Fibroblast of lung (primary cell): ENCODE data around the gene CHST11. TPM values are rescaled to one million over a fixed set of nuclear protein-coding genes. Genes with fewer than 3 reads are reported as not detected.

ENCODE experiments used
- DNase-seq, 2 donors: peaks; one replicate each; pipeline versions ENCODE4 v3.0.0 to v3.0.0-alpha.2; 2010; ENCODE audit warnings: low read depth in 2 of 2
- H2AFZ ChIP-seq: 2 replicates; pipeline ENCODE4 v1.5.1; 2012; ENCODE audit warnings: low read length, control low read depth, inconsistent platforms
- H3K27ac ChIP-seq: 2 replicates; pipeline ENCODE4 v1.5.1; 2011; ENCODE audit warnings: low read length, control low read depth; ENCODE audit not compliant: insufficient read depth
- H3K27me3 ChIP-seq: 2 replicates; pipeline ENCODE4 v1.5.1; 2011; ENCODE audit warnings: mild to moderate bottlenecking, low read length; ENCODE audit not compliant: control insufficient read depth, insufficient read depth
- H3K36me3 ChIP-seq: 2 replicates; pipeline ENCODE4 v1.5.1; 2011; ENCODE audit warnings: low read length; ENCODE audit not compliant: control insufficient read depth, insufficient read depth
- H3K4me1 ChIP-seq: 2 replicates; pipeline ENCODE4 v1.5.1; 2011; ENCODE audit warnings: low read length; ENCODE audit not compliant: control insufficient read depth, insufficient read depth; ENCODE audit errors: extremely low read depth
- H3K4me2 ChIP-seq: 2 replicates; pipeline ENCODE4 v1.5.1; 2011; ENCODE audit warnings: low read length, control low read depth; ENCODE audit not compliant: insufficient read depth; ENCODE audit errors: extremely low read depth
- H3K4me3 ChIP-seq, 4 experiments: fragments of 200-600 bp in 1 of 4; sonication (generic) in 1 of 4; replicated peaks in 1 of 4; 2 replicates each; pipeline ENCODE4 v1.5.1; 2011 to 2016; ENCODE audit warnings: low read length in 4 of 4, low read depth in 3 of 4, mild to moderate bottlenecking in 3 of 4, control low read depth in 2 of 4, inconsistent platforms in 1 of 4, mixed read lengths in 1 of 4; ENCODE audit not compliant: insufficient read depth in 1 of 4; ENCODE audit errors: control extremely low read depth in 1 of 4
- H3K79me2 ChIP-seq: 2 replicates; pipeline ENCODE4 v1.5.1; 2012; ENCODE audit warnings: mild to moderate bottlenecking, low read length, inconsistent platforms; ENCODE audit not compliant: control insufficient read depth, insufficient read depth
- H3K9ac ChIP-seq: 2 replicates; pipeline ENCODE4 v1.5.1; 2011; ENCODE audit warnings: mild to moderate bottlenecking, low read length, control low read depth; ENCODE audit not compliant: insufficient read depth
- H3K9me3 ChIP-seq: 2 replicates; pipeline ENCODE4 v1.5.1; 2012; ENCODE audit warnings: low read depth, low read length; ENCODE audit not compliant: control insufficient read depth, insufficient read depth
- H4K20me1 ChIP-seq: 2 replicates; pipeline ENCODE4 v1.5.1; 2011; ENCODE audit warnings: low read length; ENCODE audit not compliant: control insufficient read depth, insufficient read depth; ENCODE audit errors: extremely low read depth
- EZH2 ChIP-seq: IDR thresholded peaks from 2 replicates; pipeline ENCODE4 v1.5.1; 2012; ENCODE audit warnings: low read length, control low read depth, mild to moderate bottlenecking; ENCODE audit errors: missing control alignments
- polyA plus RNA-seq, 2 donors: library from polyadenylated mRNA; depleted of rRNA in 1 of 2; stranded (reverse) in 1 of 2; unstranded in 1 of 2; fragments of >200 nt; gene quantifications; 2 replicates each; pipeline ENCODE4 v1.2.1, GENCODE V29; 2011 to 2012; ENCODE audit warnings: missing spikeins in 1 of 2
- total RNA-seq: library from RNA; depleted of rRNA; stranded (reverse); fragments of >200 nt; gene quantifications from 2 replicates; pipeline ENCODE4 v1.2.1, GENCODE V29; 2014
- TF ChIP-seq, protein P1 (sequence below), 2 donors: IDR thresholded peaks in 1 of 2; conservative IDR thresholded peaks in 1 of 2; 1 replicate in 1 of 2; 2 replicates in 1 of 2; pipeline ENCODE4 v1.5.1; 2011 to 2012; ENCODE audit warnings: low read length in 2 of 2, control low read depth in 1 of 2, inconsistent platforms in 1 of 2, low read depth in 1 of 2, mild to moderate bottlenecking in 1 of 2

Gene CHST11
- total and polyA plus RNA-seq, 2 donors (not counting 1 experiment from before 2014, with no cell fraction given) = 3.5 to 9.1 TPM

DNA sequence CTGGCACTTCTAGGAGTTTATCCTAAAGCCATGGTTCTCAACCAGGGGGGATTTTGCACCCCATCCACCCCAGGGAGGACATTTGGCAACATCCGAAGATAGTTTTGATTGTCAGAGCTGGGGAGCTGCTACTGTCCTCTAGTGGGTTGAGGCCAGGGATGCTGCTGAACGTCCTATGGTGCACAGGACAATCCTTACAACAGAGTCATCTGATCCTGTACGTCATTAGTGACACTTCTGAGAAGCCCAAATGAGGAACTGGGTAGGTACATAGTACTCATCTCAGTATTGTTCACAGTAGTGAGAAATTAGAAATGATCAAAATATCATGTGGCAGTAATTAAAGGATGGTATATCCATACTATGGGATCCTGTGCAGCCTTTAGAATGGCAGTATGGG is 185.1 kb downstream of the CHST11 start:
- Histone ChIP-seq H3K4me3 (no peak overlapping the region), H2AFZ (no peak overlapping the region), H3K4me1 (no peaks in the 10 kb centered on the region), H3K36me3 (no peaks in the 10 kb centered on the region), H3K9ac (no peak overlapping the region), H3K79me2 (no peaks in the 10 kb centered on the region), H3K27me3 (no peaks in the 10 kb centered on the region), H4K20me1 (no peaks in the 10 kb centered on the region), H3K27ac (no peak overlapping the region), H3K4me2 (no peak overlapping the region), H3K9me3 (no peaks in the 10 kb centered on the region)
- TF ChIP-seq, protein P1, sequence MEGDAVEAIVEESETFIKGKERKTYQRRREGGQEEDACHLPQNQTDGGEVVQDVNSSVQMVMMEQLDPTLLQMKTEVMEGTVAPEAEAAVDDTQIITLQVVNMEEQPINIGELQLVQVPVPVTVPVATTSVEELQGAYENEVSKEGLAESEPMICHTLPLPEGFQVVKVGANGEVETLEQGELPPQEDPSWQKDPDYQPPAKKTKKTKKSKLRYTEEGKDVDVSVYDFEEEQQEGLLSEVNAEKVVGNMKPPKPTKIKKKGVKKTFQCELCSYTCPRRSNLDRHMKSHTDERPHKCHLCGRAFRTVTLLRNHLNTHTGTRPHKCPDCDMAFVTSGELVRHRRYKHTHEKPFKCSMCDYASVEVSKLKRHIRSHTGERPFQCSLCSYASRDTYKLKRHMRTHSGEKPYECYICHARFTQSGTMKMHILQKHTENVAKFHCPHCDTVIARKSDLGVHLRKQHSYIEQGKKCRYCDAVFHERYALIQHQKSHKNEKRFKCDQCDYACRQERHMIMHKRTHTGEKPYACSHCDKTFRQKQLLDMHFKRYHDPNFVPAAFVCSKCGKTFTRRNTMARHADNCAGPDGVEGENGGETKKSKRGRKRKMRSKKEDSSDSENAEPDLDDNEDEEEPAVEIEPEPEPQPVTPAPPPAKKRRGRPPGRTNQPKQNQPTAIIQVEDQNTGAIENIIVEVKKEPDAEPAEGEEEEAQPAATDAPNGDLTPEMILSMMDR (conservative IDR thresholded peaks at IDR 0.05 in 1 of 2, IDR thresholded peaks at IDR 0.05 in 1 of 2; ENCODE audit: low read depth in 1 of 2, low read length in 2 of 2) = no peak
- no peak for TF ChIP-seq EZH2
- no peak for DNase-seq

DNA sequence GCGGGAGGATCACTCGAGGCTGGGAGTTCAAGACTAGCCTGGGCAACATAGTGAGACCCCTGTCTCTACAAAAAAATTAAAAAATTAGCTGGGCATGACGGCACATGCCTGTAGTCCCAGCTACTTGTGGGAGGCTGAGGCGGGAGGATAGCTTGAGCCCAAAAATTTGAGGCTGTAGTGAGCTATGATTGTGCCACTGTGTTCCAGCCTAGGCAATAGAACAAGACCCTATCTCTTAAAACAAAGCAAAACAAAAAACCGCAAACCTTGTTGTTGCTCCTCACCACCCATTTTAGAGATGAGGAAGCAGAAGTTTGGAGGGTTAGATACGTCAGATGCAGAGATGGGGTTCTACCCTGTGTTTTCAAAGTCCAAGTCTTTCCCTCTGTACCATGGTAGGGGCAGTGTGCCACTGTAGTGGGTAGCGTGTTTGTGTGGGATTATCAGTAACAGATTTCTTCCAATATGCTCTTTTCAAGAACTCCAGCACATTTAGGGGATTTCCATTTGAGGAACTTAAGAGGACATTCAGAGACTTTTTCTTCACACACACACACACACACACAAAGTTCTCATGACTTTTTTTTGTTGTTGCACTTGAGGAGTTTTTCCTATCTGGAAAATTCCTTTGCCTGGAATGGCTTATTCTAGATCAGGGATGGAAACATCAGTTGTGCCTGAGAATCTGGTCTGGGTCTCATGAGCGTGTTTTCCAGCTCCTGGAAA is 186.5 kb downstream of the CHST11 start:
- no peak overlapping the region for H3K27ac ChIP-seq
- TF ChIP-seq, protein P1 (conservative IDR thresholded peaks at IDR 0.05 in 1 of 2, IDR thresholded peaks at IDR 0.05 in 1 of 2; ENCODE audit: low read depth in 1 of 2, low read length in 2 of 2) = no peak
- TF ChIP-seq EZH2 = no peak
- no peaks in the 10 kb centered on the region for H3K36me3 ChIP-seq
- H3K79me2 ChIP-seq = no peaks in the 10 kb centered on the region
- no peak overlapping the region for H3K4me2 ChIP-seq
- DNase-seq = no peak
- no peaks in the 10 kb centered on the region for H3K9me3 ChIP-seq
- no peak overlapping the region for H3K4me3 ChIP-seq
- no peaks in the 10 kb centered on the region for H3K4me1 ChIP-seq
- no peaks in the 10 kb centered on the region for H3K27me3 ChIP-seq
- H2AFZ ChIP-seq = no peak overlapping the region
- no peak overlapping the region for H3K9ac ChIP-seq
- no peaks in the 10 kb centered on the region for H4K20me1 ChIP-seq

DNA sequence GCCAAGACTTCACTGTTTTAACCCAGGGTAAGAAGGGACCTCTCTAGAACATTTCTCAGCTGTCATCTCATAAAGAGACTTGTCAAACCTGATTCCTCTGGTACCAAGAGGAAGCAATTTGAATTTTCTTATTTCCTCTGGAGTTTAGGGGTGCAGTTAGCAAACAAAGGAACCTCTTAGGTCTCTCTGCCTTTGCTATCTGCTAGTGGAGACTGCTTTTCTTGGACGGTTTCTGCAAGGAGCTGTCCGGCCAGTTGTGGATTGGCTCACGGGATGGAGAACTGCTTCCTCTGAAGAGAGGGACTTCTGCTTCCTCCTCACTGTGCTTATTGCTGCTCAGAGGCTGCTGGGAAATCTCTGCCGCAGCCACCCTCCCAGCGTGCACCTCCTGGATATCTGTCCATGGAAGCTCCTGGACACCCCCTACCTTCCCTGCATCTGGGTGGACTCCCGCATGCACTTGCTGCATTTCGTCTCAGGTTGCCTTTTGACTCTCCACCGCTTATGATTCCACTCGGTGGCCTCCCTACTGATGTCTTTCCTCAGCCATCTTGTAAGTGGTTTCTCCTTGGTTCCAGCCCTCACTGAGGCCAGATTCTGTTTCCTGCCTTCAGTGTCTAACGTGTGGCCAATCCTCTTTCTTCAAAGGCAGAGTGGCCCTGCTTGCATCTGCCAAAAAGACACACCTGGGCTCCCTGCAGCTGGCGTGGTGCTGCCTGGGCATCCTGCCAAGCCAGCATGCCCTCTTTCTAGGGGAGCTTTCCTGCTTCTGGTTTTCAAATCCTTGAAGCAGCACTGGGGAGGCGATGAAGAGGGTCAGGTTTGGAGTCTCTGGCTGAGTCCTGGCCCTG is 187.3 kb downstream of the CHST11 start:
- Histone ChIP-seq H3K4me3 (no peak overlapping the region), H3K79me2 (no peaks in the 10 kb centered on the region), H2AFZ (no peak overlapping the region), H4K20me1 (no peaks in the 10 kb centered on the region), H3K4me1 (no peaks in the 10 kb centered on the region), H3K4me2 (no peak overlapping the region), H3K27me3 (no peaks in the 10 kb centered on the region), H3K27ac (no peak overlapping the region), H3K9me3 (no peaks in the 10 kb centered on the region), H3K9ac (no peak overlapping the region), H3K36me3 (no peaks in the 10 kb centered on the region)
- no peak for DNase-seq
- TF ChIP-seq, protein P1 (conservative IDR thresholded peaks at IDR 0.05 in 1 of 2, IDR thresholded peaks at IDR 0.05 in 1 of 2; ENCODE audit: low read depth in 1 of 2, low read length in 2 of 2) = no peak
- TF ChIP-seq EZH2 = no peak
